Upper lobe of left lung (tissue), 6 donors: ENCODE measurements around the gene KLHL5. TPM values are rescaled to one million over a fixed set of nuclear protein-coding genes. Genes with fewer than 3 reads are reported as not detected.

ENCODE experiments used
- ATAC-seq, 2 donors: fragments of 200-7000 bp; cut with Tn5 transposase; one replicate each; pipeline ENCODE4 v1.9.1; 2022; ENCODE audit warnings: mild to moderate bottlenecking in 2 of 2, moderate library complexity in 2 of 2; ENCODE audit not compliant: low FRiP score in 2 of 2
- DNase-seq, 2 donors: peaks; one replicate each; pipeline ENCODE4 v3.0.0-alpha.2; 2019 to 2020
- H3K27ac ChIP-seq, 4 donors: fragments of 200-600 bp; sonication (generic); one replicate each; pipeline ENCODE4 v1.5.1; 2016 to 2019
- H3K27me3 ChIP-seq, 4 donors: fragments of 200-600 bp; sonication (generic); one replicate each; pipeline ENCODE4 v1.5.1; 2017 to 2019
- H3K36me3 ChIP-seq, 4 donors: fragments of 200-600 bp; sonication (generic); one replicate each; pipeline ENCODE4 v1.5.1; 2016 to 2019
- H3K4me1 ChIP-seq, 4 donors: fragments of 200-600 bp; sonication (generic); one replicate each; pipeline ENCODE4 v1.5.1; 2018 to 2019
- H3K4me3 ChIP-seq, 4 donors: fragments of 200-600 bp; sonication (generic); one replicate each; pipeline ENCODE4 v1.5.1; 2017 to 2019; ENCODE audit warnings: mild to moderate bottlenecking in 2 of 4, moderate library complexity in 1 of 4
- H3K9me3 ChIP-seq, 4 donors: fragments of 200-600 bp; sonication (generic); one replicate each; pipeline ENCODE4 v1.5.1; 2018 to 2019
- CTCF ChIP-seq, 6 experiments: fragments of 450-650 bp in 4 of 6; fragments of 200-600 bp in 2 of 6; sonication (generic) in 2 of 6; IDR thresholded peaks; one replicate each; pipeline ENCODE4 v1.5.1; 2016 to 2019; ENCODE audit warnings: antibody characterized with exemption in 6 of 6
- EP300 ChIP-seq, 4 donors: sonication (generic); formaldehyde crosslinking; IDR thresholded peaks; one replicate each; pipeline ENCODE4 v1.5.1; 2017; ENCODE audit warnings: antibody characterized with exemption in 4 of 4, control low read depth in 2 of 4
- POLR2A ChIP-seq, 4 donors: fragments of 450-650 bp; IDR thresholded peaks; one replicate each; pipeline ENCODE4 v1.5.1; 2016 to 2017; ENCODE audit warnings: antibody characterized with exemption in 4 of 4, mild to moderate bottlenecking in 2 of 4
- POLR2AphosphoS5 ChIP-seq, 2 donors: sonication (generic); formaldehyde crosslinking; IDR thresholded peaks; one replicate each; pipeline ENCODE4 v1.5.1; 2017; ENCODE audit warnings: antibody characterized with exemption in 2 of 2
- WGBS, 2 donors: methylation state at CpG; one replicate each; pipeline ENCODE4 v1.1.5; 2017 to 2018; 5-methylcytosine and 5-hydroxymethylcytosine counted together
- total RNA-seq, 6 donors: library from RNA; depleted of rRNA in 4 of 6; stranded (reverse); fragments of >200 nt in 4 of 6; gene quantifications; one replicate each; pipeline versions ENCODE4 v1.1.0 to v1.2.1, GENCODE V29; 2016 to 2021
- donor health status: DM: no; HTN: no; CAD: no; lungs with moderate emphysema.
- donor health status: DM: no; HTN: yes; CAD: no; lungs with severe emphysema.

Gene KLHL5
- total RNA-seq, 6 donors from 2014 or later = 14.7 to 36.2 (median 23.7) TPM

- Histone ChIP-seq H3K4me3 (no peak overlapping the region), H3K27me3 (no peaks in the 10 kb centered on the region), H3K4me1 (no peaks in the 10 kb centered on the region), H3K9me3 (no peaks in the 10 kb centered on the region), H3K36me3 (no peaks in the 10 kb centered on the region), H3K27ac (no peak overlapping the region)
- no peak for DNase-seq
- ATAC-seq = no peak
- TF ChIP-seq CTCF (IDR thresholded peaks at IDR 0.05) (no peak), POLR2A (IDR thresholded peaks at IDR 0.05) (no peak), POLR2AphosphoS5 (IDR thresholded peaks at IDR 0.05) (no peak), EP300 (IDR thresholded peaks at IDR 0.05) (no peak)
- 92 to 93% methylated on average over 1 of the region's 1 CpG for WGBS, 2 donors
These were observed 39.0 kb upstream of the KLHL5 start for GRCh38 chr4:39023059-39023458.

GRCh38 chr4:39024311-39024865 is 37.6 kb upstream of the KLHL5 start:
- H3K9me3 ChIP-seq = no peaks in the 10 kb centered on the region
- no peak overlapping the region for H3K4me3 ChIP-seq
- H3K4me1 ChIP-seq = no peaks in the 10 kb centered on the region
- TF ChIP-seq CTCF (IDR thresholded peaks at IDR 0.05) = no peak
- no peak for TF ChIP-seq POLR2A (IDR thresholded peaks at IDR 0.05)
- no peak for TF ChIP-seq EP300 (IDR thresholded peaks at IDR 0.05)
- 97 to 99% methylated on average over 3 of the region's 3 CpGs for WGBS, 2 donors
- ATAC-seq (no peak), DNase-seq (no peak)
- no peaks in the 10 kb centered on the region for H3K27me3 ChIP-seq
- no peak overlapping the region for H3K27ac ChIP-seq
- no peaks in the 10 kb centered on the region for H3K36me3 ChIP-seq

GRCh38 chr4:39025552-39026085 is 36.4 kb upstream of the KLHL5 start:
- Histone ChIP-seq H3K9me3 (no peaks in the 10 kb centered on the region), H3K36me3 (no peaks in the 10 kb centered on the region), H3K27ac (no peak overlapping the region), H3K4me3 (no peak overlapping the region), H3K4me1 (peaks cover 0 to 2% (median 1%) of the 10 kb centered on the region in 4 donors), H3K27me3 (no peaks in the 10 kb centered on the region)
- WGBS, 2 donors = 62 to 63% methylated on average over 4 of the region's 4 CpGs
- TF ChIP-seq POLR2AphosphoS5 (IDR thresholded peaks at IDR 0.05) (no peak), CTCF (IDR thresholded peaks at IDR 0.05) (no peak), POLR2A (IDR thresholded peaks at IDR 0.05) (no peak), EP300 (IDR thresholded peaks at IDR 0.05) (no peak)
- ATAC-seq = no peak
- DNase-seq = no peak

- no peaks in the 10 kb centered on the region for H3K36me3 ChIP-seq
- H3K27me3 ChIP-seq = no peaks in the 10 kb centered on the region
- H3K27ac ChIP-seq = no peak overlapping the region
- no peak overlapping the region for H3K4me3 ChIP-seq
- ATAC-seq (no peak), DNase-seq (no peak)
- no peaks in the 10 kb centered on the region for H3K9me3 ChIP-seq
- TF ChIP-seq EP300 (IDR thresholded peaks at IDR 0.05) (no peak), CTCF (IDR thresholded peaks at IDR 0.05) (no peak)
- peaks cover 0 to 5% (median 1%) of the 10 kb centered on the region in 4 donors for H3K4me1 ChIP-seq
These were observed 35.9 kb upstream of the KLHL5 start for GRCh38 chr4:39026096-39026495.
